Measurements from ENCODE around the gene RNF149.
A peak's percentile ranks its signal among the peaks of the same experiment; 100 is the strongest.

GRCh38 chr2:101252408-101253012 lies 56.0 kb downstream of the RNF149 start, which contains the start of gene CNOT11:
- TF ChIP-seq, protein P1, sequence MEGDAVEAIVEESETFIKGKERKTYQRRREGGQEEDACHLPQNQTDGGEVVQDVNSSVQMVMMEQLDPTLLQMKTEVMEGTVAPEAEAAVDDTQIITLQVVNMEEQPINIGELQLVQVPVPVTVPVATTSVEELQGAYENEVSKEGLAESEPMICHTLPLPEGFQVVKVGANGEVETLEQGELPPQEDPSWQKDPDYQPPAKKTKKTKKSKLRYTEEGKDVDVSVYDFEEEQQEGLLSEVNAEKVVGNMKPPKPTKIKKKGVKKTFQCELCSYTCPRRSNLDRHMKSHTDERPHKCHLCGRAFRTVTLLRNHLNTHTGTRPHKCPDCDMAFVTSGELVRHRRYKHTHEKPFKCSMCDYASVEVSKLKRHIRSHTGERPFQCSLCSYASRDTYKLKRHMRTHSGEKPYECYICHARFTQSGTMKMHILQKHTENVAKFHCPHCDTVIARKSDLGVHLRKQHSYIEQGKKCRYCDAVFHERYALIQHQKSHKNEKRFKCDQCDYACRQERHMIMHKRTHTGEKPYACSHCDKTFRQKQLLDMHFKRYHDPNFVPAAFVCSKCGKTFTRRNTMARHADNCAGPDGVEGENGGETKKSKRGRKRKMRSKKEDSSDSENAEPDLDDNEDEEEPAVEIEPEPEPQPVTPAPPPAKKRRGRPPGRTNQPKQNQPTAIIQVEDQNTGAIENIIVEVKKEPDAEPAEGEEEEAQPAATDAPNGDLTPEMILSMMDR (IDR thresholded peaks at IDR 0.05 in 8 of 11, conservative IDR thresholded peaks at IDR 0.05 in 3 of 11): peak in 6 of 11 experiments; percentile 17 to 67 (median 40)
- TF ChIP-seq POLR2A (IDR thresholded peaks at IDR 0.05) (peak; percentile 11 to 72 (median 58)), POLR2AphosphoS5 (IDR thresholded peaks at IDR 0.05) (peak; percentile 98 to 99 (median 98))
